NCI-H1436 treated with DMSO at 0.1 percent for 48 hours (cell line): ENCODE results near the gene CPSF4.
"Not testable (repeated sequence)": the region's sequence is repeated elsewhere in the genome, so short reads cannot be mapped to it uniquely, and the experiment has no call there.

Experiments used
- DNase-seq: peaks from one replicate; lab custom pipeline; 2025; lab: John Stamatoyannopoulos, UW

Gene CPSF4

DNA sequence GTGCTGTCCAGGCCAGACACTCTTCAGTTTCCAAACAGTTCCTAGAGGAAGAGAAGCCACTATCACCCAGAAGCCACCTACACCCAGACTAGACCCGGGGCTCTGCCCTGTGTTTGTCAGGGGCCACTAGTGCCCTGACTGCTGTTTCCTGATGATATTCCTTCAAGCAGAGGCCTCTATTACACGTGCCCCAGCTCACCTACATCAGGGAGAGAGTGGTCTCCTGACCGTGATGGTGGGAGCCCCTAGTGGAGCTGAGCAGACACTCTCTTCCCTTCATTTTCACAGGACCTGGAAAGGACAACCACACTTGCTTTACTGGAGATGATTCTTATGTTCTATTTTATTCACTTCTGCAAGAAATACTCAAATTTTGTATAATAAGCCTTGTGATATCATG lies 52.1 kb downstream of the CPSF4 start:
- DNase-seq: no peak

DNA sequence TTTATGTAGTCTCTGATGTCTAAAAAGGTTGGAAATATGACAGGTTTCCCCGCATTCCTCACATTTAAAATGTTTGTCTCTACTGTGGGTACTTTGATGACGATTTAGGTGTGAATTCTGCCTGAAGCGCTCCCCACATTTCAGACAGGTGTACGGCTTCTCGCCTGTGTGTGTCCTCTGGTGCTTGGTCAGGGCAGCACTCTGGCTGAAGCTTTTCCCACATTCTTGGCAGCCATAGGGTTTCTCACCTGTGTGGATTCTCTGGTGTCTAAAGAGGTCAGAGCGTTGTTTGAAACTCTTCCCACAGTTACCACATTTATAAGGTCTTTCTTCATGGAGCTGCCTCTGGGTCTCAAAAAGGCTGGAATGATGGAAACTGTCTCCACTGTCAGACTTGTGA lies 55.1 kb downstream of the CPSF4 start:
- DNase-seq: no peak

DNA sequence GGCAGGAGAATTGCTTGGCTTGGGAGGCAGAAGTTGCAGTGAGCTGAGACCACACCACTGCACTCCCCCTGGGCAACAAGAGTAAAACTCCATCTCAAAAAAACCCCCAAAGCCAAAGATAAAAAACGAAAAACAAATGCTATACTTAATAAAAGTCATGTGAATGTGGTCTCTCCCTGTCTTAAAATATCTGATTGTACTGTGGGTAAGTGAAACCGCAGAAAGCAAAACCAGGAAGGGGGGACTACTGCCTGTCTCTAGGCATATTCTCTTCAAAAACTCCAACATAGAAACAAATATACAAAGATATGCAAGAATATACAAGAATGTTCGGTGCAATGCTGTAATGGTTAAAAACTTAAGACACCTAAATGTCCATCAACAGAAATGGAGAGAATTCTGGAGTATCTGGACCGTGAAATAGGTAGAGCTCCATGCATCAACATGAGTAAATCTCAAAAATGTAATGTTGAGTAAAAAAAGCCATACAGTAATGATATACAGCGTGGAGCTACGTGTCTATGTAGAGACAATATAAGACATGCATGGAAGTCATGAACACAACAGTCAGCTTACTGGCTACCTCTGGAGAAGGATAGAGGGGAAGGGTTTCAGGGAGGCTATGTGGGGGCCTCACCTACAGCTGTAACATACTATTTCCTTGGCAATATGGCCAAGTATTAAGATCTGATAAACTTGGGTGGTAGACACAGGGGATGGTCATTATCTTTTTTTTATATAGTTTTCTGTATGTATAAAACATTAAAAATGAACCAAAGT lies 59.2 kb downstream of the CPSF4 start:
- no peak for DNase-seq

DNA sequence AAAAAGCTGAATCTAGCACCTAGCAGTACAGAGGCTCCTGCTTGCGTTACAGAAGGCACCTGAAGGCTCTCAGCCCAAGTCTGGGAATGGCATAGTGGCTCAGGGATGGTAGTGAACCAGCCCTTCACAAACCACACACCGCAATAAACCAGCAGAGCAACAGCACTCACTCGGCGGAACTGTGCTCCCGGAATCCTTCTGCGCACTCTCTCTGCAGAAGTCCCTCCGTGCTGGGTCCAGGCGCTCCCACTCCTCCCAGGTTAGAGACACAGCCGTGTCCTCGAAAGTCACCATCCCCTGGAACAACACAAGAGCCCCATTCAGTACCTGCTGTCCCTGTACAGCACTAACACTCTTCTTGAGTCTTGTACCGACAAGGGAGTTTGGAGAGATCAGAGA lies 59.8 kb downstream of the CPSF4 start:
- no peak for DNase-seq

DNA sequence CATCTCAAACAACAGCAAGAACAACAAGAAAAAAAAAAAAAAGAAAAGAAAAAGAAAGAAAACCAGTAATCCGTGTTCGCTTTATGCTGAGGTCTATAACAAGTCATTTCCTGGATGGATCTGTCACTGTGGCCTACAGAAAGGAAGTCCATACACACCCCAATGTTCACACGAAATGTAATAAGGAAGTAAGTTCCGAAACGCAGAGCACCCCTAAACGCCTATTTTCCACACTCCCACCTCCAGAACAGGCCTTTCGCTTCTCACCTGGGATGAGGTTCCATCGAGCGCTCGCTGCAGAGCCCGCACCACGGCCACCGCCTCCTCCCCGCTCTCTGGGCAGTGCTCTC lies 60.6 kb downstream of the CPSF4 start:
- no peak for DNase-seq

DNA sequence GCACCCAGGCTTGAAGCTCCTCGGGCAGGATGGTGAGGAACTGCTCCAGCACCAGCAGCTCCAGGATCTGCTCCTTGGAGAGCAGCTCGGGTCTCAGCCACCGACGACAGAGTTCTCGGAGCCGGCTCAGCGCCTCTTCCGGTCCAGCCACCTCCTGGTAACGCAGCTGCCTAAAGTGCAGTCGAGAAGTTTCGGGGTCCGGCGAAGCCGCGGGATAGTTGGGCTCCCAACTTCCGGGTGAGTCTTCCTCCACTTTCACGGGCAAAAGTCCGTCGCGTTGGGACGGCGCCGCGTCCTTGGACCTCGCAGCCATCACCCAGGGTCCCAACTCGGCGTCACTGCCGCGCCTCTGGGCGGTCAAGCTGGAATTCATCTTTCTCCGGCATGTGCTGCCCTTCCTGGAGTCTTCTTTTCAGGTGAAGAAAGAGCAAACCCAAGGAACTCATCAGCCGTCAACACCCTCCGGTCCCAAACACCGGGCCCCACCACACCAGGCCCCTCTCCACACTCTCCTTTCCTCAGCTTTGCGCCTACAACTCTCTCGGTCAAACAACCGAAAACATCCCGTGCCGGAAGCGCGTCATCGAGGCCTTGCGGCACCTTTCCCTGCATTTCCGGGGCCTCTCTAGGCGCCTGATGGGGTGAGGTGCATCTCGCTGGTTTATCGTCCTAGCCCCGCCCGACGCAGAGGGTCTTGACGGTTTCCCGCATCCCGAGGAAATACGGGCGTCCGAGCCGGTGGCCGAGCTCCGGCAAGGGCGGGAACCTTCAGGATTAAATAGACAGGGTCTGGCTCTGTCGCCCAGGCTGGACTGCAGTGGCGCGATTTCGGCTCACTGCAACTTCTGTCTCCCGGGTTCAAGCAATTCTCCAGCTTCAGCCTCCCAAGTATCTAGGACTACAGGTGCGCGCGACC lies 61.2 kb downstream of the CPSF4 start, which contains the start of gene ZNF394:
Gene ZNF394, minus strand, starts transcription at position 561 of the 916 bp plus-strand sequence. Its CDS starts 188 bp downstream, at position 373.
- peak; percentile 65 for DNase-seq

DNA sequence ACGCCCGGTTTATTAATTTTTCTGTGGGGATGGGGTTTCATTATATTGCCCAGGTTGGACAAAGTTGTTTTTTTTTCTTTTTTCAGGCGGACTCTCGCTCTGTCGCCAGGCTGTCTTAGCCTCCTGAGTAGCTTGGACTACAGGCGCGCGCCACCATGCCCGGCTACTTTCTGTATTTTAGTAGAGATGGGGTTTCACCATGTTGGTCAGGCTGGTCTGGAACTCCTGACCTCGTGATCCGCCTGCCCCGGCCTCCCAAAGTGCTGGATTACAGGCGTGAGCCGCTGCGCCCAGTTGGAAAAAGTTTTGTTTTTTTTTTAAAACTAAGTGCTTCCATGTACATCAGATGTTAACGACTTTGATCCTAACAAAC lies 61.9 kb downstream of the CPSF4 start:
- DNase-seq: no peak

DNA sequence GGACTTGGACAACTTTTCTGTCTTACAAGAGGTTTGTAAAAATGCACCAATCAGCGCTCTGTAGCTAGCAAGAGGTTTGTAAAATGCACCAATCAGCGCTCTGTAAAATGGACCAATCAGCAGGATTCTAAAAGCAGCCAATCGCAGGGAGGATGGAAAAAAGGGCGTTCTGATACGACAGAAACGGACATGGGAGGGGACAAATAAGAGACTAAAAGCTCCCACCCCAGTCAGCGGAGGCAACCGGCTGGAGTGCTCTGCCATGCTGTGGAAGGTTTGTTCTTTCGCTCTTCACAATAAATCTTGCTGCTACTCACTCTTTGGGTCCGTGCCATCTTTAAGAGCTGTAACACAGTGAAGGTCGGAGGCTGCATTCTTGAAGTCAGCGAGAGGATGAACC lies 62.5 kb downstream of the CPSF4 start:
- not testable (repeated sequence) for DNase-seq

DNA sequence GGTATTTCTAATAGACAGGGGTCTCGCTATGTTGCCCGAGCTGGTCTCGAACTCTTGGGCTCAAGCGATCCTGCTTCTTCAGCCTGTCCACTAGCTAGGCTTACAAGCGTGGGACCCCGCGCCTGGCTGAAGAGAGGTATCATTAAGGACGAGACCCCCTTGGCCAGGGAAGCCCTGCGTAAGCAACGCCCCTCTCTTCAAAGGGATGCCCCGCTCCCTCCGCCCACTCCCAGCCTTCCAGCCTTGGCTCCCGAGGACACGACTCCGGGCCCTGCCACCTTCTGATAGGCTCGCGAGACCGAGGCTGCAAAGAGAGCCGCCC lies 65.5 kb downstream of the CPSF4 start:
- DNase-seq: no peak

DNA sequence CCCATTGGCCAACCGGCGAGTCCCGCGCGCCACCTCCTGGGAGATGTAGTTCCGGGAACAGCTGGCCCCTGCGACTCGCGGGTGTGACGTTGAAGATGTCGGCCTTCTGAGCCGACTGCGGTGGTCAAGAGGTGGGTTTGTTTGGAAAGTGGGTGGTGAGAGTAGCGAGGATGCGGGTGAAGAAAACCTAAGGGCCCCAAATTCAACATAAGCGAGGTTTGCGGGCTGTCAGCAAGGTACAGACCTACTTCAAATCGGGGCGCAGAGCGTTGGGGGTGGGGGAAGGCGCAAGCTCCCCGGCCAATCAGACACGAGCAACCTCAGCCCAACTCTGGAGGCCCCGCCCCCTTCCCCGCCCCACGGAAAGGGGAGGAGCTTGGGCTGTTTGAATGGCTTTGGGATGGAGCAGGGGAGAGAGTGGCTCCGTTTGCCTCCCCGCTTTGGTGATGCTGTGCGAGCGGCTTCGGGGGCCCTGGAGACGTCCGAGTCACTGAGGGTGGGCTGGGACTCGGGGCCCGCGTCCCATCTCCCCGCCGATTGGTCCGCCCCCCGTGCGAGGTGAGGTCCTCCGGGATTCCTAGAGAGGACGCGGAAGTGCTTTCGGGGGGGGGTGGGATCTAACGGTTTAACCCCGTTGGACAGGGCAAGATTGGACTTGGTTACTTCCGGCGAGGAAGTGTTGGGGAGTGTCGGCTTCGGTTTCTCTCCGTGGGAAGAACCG lies 66.0 kb downstream of the CPSF4 start, which contains the start of gene ZKSCAN5:
Gene ZKSCAN5, plus strand, starts transcription at position 60 of the 721 bp plus-strand sequence. CDS start 1,383 bp downstream, outside the sequence.
- peak; percentile 86 for DNase-seq

DNA sequence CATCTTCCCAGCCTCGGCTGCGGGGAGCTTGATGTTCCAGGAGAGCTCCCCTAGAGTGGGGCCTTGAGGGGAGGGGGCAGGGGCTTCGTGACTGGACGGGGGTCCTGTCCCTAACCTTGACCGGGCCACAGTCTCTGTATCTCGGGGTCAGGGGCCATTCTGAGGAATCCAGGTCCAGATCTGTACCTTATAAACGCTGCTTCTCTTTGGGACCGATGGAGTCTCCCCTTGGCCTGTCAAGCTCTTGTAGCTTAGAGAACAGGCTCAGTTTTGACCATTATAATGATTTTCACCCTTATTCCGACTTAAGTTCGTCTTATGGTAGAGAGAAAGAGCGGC lies 66.5 kb downstream of the CPSF4 start:
- DNase-seq: no peak
